HG03442 (cell line): ENCODE measurements around the gene SPTLC3.
A peak's percentile ranks its signal among the peaks of the same experiment; 100 is the strongest.

Experiments used
- ATAC-seq: cut with Tn5 transposase; IDR thresholded peaks from one replicate; pipeline ENCODE4 v1.9.1; 2021; ENCODE audit warnings: mild to moderate bottlenecking, moderate library complexity; ENCODE audit not compliant: unreplicated experiment

Gene SPTLC3

GRCh38 chr20:13028673-13029072 lies 19.9 kb downstream of the SPTLC3 start:
- ATAC-seq: no peak

GRCh38 chr20:13029687-13030375 lies 21.1 kb downstream of the SPTLC3 start:
- no peak for ATAC-seq

- no peak for ATAC-seq
Observed at GRCh38 chr20:13031751-13032150, 23.0 kb downstream of the SPTLC3 start.

- ATAC-seq: no peak
Observed at GRCh38 chr20:13034115-13034514, 25.3 kb downstream of the SPTLC3 start.

- no peak for ATAC-seq
Observed at GRCh38 chr20:13034936-13035335, 26.2 kb downstream of the SPTLC3 start.

- no peak for ATAC-seq
Observed at GRCh38 chr20:13035399-13036152, 26.8 kb downstream of the SPTLC3 start.

- ATAC-seq: no peak
Observed at GRCh38 chr20:13037727-13038126, 29.0 kb downstream of the SPTLC3 start.

GRCh38 chr20:13041574-13042457 lies 33.0 kb downstream of the SPTLC3 start:
- no peak for ATAC-seq

- ATAC-seq: peak; percentile 60
Observed at GRCh38 chr20:13042458-13042794, 33.7 kb downstream of the SPTLC3 start.

GRCh38 chr20:13046409-13046808 lies 37.6 kb downstream of the SPTLC3 start:
- no peak for ATAC-seq

- no peak for ATAC-seq
Observed at GRCh38 chr20:13054011-13054410, 45.2 kb downstream of the SPTLC3 start.

- ATAC-seq: no peak
Observed at GRCh38 chr20:13058666-13059389, 50.1 kb downstream of the SPTLC3 start.

- no peak for ATAC-seq
Observed at GRCh38 chr20:13059398-13060136, 50.8 kb downstream of the SPTLC3 start.

GRCh38 chr20:13060327-13060726 lies 51.6 kb downstream of the SPTLC3 start:
- no peak for ATAC-seq

GRCh38 chr20:13061381-13061780 lies 52.6 kb downstream of the SPTLC3 start:
- ATAC-seq: no peak

GRCh38 chr20:13062789-13063188 lies 54.0 kb downstream of the SPTLC3 start:
- ATAC-seq: no peak

- ATAC-seq: no peak
Observed at GRCh38 chr20:13068336-13068735, 59.6 kb downstream of the SPTLC3 start.

- no peak for ATAC-seq
Observed at GRCh38 chr20:13081877-13082276, 73.1 kb downstream of the SPTLC3 start.

GRCh38 chr20:13082378-13082777 lies 73.6 kb downstream of the SPTLC3 start:
- ATAC-seq: no peak

- no peak for ATAC-seq
Observed at GRCh38 chr20:13085275-13085674, 76.5 kb downstream of the SPTLC3 start.
